ENCODE data around the gene DUSP23. TPM values are rescaled to one million over a fixed set of nuclear protein-coding genes. Genes with fewer than 3 reads are reported as not detected.

The DUSP23 gene
- total and polyA plus RNA-seq, 10 of the 15 experiments (the other 5 are each of a cell fraction or from before 2014, with no cell fraction given) = 1.1 to 6.9 (median 4.1) TPM; not detected in 1

- TF ChIP-seq, protein P1, sequence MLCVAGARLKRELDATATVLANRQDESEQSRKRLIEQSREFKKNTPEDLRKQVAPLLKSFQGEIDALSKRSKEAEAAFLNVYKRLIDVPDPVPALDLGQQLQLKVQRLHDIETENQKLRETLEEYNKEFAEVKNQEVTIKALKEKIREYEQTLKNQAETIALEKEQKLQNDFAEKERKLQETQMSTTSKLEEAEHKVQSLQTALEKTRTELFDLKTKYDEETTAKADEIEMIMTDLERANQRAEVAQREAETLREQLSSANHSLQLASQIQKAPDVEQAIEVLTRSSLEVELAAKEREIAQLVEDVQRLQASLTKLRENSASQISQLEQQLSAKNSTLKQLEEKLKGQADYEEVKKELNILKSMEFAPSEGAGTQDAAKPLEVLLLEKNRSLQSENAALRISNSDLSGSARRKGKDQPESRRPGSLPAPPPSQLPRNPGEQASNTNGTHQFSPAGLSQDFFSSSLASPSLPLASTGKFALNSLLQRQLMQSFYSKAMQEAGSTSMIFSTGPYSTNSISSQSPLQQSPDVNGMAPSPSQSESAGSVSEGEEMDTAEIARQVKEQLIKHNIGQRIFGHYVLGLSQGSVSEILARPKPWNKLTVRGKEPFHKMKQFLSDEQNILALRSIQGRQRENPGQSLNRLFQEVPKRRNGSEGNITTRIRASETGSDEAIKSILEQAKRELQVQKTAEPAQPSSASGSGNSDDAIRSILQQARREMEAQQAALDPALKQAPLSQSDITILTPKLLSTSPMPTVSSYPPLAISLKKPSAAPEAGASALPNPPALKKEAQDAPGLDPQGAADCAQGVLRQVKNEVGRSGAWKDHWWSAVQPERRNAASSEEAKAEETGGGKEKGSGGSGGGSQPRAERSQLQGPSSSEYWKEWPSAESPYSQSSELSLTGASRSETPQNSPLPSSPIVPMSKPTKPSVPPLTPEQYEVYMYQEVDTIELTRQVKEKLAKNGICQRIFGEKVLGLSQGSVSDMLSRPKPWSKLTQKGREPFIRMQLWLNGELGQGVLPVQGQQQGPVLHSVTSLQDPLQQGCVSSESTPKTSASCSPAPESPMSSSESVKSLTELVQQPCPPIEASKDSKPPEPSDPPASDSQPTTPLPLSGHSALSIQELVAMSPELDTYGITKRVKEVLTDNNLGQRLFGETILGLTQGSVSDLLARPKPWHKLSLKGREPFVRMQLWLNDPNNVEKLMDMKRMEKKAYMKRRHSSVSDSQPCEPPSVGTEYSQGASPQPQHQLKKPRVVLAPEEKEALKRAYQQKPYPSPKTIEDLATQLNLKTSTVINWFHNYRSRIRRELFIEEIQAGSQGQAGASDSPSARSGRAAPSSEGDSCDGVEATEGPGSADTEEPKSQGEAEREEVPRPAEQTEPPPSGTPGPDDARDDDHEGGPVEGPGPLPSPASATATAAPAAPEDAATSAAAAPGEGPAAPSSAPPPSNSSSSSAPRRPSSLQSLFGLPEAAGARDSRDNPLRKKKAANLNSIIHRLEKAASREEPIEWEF (IDR thresholded peaks at IDR 0.05; ENCODE audit: insufficient replicate concordance, low read depth, low read length) = no peak
- TF ChIP-seq, protein P2, sequence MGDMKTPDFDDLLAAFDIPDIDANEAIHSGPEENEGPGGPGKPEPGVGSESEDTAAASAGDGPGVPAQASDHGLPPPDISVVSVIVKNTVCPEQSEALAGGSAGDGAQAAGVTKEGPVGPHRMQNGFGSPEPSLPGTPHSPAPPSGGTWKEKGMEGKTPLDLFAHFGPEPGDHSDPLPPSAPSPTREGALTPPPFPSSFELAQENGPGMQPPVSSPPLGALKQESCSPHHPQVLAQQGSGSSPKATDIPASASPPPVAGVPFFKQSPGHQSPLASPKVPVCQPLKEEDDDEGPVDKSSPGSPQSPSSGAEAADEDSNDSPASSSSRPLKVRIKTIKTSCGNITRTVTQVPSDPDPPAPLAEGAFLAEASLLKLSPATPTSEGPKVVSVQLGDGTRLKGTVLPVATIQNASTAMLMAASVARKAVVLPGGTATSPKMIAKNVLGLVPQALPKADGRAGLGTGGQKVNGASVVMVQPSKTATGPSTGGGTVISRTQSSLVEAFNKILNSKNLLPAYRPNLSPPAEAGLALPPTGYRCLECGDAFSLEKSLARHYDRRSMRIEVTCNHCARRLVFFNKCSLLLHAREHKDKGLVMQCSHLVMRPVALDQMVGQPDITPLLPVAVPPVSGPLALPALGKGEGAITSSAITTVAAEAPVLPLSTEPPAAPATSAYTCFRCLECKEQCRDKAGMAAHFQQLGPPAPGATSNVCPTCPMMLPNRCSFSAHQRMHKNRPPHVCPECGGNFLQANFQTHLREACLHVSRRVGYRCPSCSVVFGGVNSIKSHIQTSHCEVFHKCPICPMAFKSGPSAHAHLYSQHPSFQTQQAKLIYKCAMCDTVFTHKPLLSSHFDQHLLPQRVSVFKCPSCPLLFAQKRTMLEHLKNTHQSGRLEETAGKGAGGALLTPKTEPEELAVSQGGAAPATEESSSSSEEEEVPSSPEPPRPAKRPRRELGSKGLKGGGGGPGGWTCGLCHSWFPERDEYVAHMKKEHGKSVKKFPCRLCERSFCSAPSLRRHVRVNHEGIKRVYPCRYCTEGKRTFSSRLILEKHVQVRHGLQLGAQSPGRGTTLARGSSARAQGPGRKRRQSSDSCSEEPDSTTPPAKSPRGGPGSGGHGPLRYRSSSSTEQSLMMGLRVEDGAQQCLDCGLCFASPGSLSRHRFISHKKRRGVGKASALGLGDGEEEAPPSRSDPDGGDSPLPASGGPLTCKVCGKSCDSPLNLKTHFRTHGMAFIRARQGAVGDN (IDR thresholded peaks at IDR 0.05) = no peak
- no peak for TF ChIP-seq FOXM1 (IDR thresholded peaks at IDR 0.05; ENCODE audit: low read depth, low read length)
- no peak for TF ChIP-seq NFYB (IDR thresholded peaks at IDR 0.05; ENCODE audit: insufficient read depth, low read depth, low read length)
Observed at GRCh38 chr1:159775716-159776115, 5.0 kb upstream of the DUSP23 start (continued).

All from GM12878 (cell line).